Liver (tissue), 9 donors: ENCODE results near the gene SDHB. TPM values are rescaled to one million over a fixed set of nuclear protein-coding genes. Genes with fewer than 3 reads are reported as not detected.

Source experiments
- DNase-seq: peaks from one replicate; pipeline ENCODE4 v3.0.0-alpha.2; 2017; ENCODE audit warnings: low spot score
- H3K27ac ChIP-seq, 2 donors: one replicate each; pipeline ENCODE4 v1.7.0; 2013; ENCODE audit warnings: inconsistent platforms in 2 of 2, low read length in 2 of 2, control low read depth in 1 of 2, low read depth in 1 of 2, mild to moderate bottlenecking in 1 of 2
- H3K27me3 ChIP-seq, 4 donors: one replicate each; pipeline versions ENCODE4 v1.6.1 to v1.7.0; 2013; ENCODE audit warnings: low read length in 3 of 4, inconsistent platforms in 1 of 4, mild to moderate bottlenecking in 1 of 4, moderate library complexity in 1 of 4; ENCODE audit not compliant: control insufficient read depth in 4 of 4, insufficient read depth in 4 of 4
- H3K36me3 ChIP-seq, 4 donors: one replicate each; pipeline versions ENCODE4 v1.6.1 to v1.7.0; 2013; ENCODE audit warnings: low read length in 3 of 4, mild to moderate bottlenecking in 3 of 4, low read depth in 1 of 4, moderate library complexity in 1 of 4; ENCODE audit not compliant: control insufficient read depth in 4 of 4, insufficient read depth in 3 of 4
- H3K4me1 ChIP-seq, 4 donors: one replicate each; pipeline versions ENCODE4 v1.6.1 to v1.7.0; 2013; ENCODE audit warnings: low read length in 3 of 4, mild to moderate bottlenecking in 3 of 4, moderate library complexity in 1 of 4; ENCODE audit not compliant: control insufficient read depth in 4 of 4, insufficient read depth in 4 of 4
- H3K4me3 ChIP-seq, 3 donors: one replicate each; pipeline versions ENCODE4 v1.6.1 to v1.7.0; 2013; ENCODE audit warnings: low read length in 3 of 3, control low read depth in 1 of 3, low read depth in 1 of 3, mild to moderate bottlenecking in 1 of 3
- H3K9ac ChIP-seq, 2 donors: one replicate each; pipeline ENCODE4 v1.7.0; 2013; ENCODE audit warnings: low read length in 2 of 2, mild to moderate bottlenecking in 2 of 2, moderate library complexity in 2 of 2, control low read depth in 1 of 2, low read depth in 1 of 2
- H3K9me3 ChIP-seq, 4 donors: one replicate each; pipeline versions ENCODE4 v1.6.1 to v1.7.0; 2013; ENCODE audit warnings: low read length in 3 of 4; ENCODE audit not compliant: control insufficient read depth in 4 of 4
- FOXA1 ChIP-seq: IDR thresholded peaks from 2 replicates; pipeline ENCODE4 v1.6.1; 2016; ENCODE audit warnings: antibody characterized with exemption
- FOXA2 ChIP-seq: IDR thresholded peaks from 2 replicates; pipeline ENCODE4 v1.6.1; 2016; ENCODE audit warnings: antibody characterized with exemption
- GABPA ChIP-seq, 2 donors: IDR thresholded peaks in 1 of 2; conservative IDR thresholded peaks in 1 of 2; 2 replicates each; pipeline ENCODE4 v1.6.1; 2016; ENCODE audit warnings: antibody characterized with exemption in 2 of 2, mild to moderate bottlenecking in 1 of 2, moderate library complexity in 1 of 2
- HNF4G ChIP-seq: IDR thresholded peaks from 2 replicates; pipeline ENCODE4 v1.6.1; 2016; ENCODE audit warnings: antibody characterized with exemption
- NR2F2 ChIP-seq: IDR thresholded peaks from 2 replicates; pipeline ENCODE4 v1.6.1; 2016; ENCODE audit warnings: antibody characterized with exemption
- RAD21 ChIP-seq, 2 donors: IDR thresholded peaks; 2 replicates each; pipeline ENCODE4 v1.6.1; 2016; ENCODE audit warnings: antibody characterized with exemption in 2 of 2, mild to moderate bottlenecking in 2 of 2
- RXRA ChIP-seq, 2 donors: IDR thresholded peaks; 2 replicates each; pipeline ENCODE4 v1.6.1; 2017 to 2018; ENCODE audit warnings: antibody characterized with exemption in 2 of 2, mild to moderate bottlenecking in 1 of 2
- SP1 ChIP-seq: IDR thresholded peaks from 2 replicates; pipeline ENCODE4 v1.6.1; 2018; ENCODE audit warnings: antibody characterized with exemption, mild to moderate bottlenecking
- TAF1 ChIP-seq: conservative IDR thresholded peaks from 2 replicates; pipeline ENCODE4 v1.6.1; 2016; ENCODE audit warnings: antibody characterized with exemption, mild to moderate bottlenecking
- WGBS: extraction: QIAGEN DNeasy Blood & Tissue Kit; methylation state at CpG from one replicate; pipeline ENCODE4 v1.1.7; 2013; 5-methylcytosine and 5-hydroxymethylcytosine counted together
- polyA plus RNA-seq, 2 donors: library from polyadenylated mRNA; stranded (reverse) in 1 of 2; unstranded in 1 of 2; fragments of 200-250 nt in 1 of 2; fragments of >200 nt in 1 of 2; fragmentation: Nextera tagmentation in 1 of 2; extraction: Ambion mirVana in 1 of 2; gene quantifications; one replicate each; pipeline versions ENCODE4 v1.2.1 to v1.2.3, GENCODE V29; 2013 to 2015
- total RNA-seq, 2 donors: library from RNA; depleted of rRNA; stranded (reverse); fragments of >200 nt; gene quantifications; one replicate each; pipeline ENCODE4 v1.2.3, GENCODE V29; 2014
- TF ChIP-seq, protein P1 (sequence below): fragments of 150-350 bp; IDR thresholded peaks from 2 replicates; pipeline ENCODE4 v1.5.1; 2017; ENCODE audit warnings: improper control_type of control experiment, low read depth, low read length; ENCODE audit not compliant: missing input control
- TF ChIP-seq, protein P2 (sequence below): IDR thresholded peaks from 2 replicates; pipeline ENCODE4 v1.6.1; 2016; ENCODE audit warnings: antibody characterized with exemption, mild to moderate bottlenecking
- TF ChIP-seq, protein P3 (sequence below): IDR thresholded peaks from 2 replicates; pipeline ENCODE4 v1.6.1; 2016; ENCODE audit warnings: antibody characterized with exemption
- TF ChIP-seq, protein P4 (sequence below): IDR thresholded peaks from 2 replicates; pipeline ENCODE4 v1.6.1; 2016; ENCODE audit warnings: antibody characterized with exemption
- donor health status: healthy.
- donor health status: healthy.
- donor health status: healthy.
- donor health status: healthy.
- donor health status: healthy.

SDHB gene
- total and polyA plus RNA-seq, 4 donors = 73.9 to 279 (median 172) TPM

DNA sequence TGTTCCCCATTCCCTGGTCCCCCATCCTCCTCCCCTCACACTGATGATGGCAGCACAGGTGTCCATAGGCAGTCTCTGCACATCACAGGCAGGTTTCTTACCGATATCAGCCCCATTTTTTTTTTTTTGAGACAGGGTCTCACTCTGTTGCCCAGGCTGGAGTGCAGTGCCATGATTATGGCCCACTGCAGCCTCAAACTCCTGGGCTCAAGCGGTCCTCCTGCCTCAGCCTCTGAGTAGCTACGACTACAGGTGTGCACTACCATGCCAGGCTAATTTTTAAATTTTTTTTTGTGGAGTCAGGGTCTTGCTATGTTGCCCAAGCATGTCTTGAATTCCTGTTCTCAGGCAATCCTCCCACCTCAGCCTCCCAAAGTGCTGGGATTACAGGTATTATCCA, 28.9 kb upstream of the SDHB start (continued):
- TF ChIP-seq, protein P1, sequence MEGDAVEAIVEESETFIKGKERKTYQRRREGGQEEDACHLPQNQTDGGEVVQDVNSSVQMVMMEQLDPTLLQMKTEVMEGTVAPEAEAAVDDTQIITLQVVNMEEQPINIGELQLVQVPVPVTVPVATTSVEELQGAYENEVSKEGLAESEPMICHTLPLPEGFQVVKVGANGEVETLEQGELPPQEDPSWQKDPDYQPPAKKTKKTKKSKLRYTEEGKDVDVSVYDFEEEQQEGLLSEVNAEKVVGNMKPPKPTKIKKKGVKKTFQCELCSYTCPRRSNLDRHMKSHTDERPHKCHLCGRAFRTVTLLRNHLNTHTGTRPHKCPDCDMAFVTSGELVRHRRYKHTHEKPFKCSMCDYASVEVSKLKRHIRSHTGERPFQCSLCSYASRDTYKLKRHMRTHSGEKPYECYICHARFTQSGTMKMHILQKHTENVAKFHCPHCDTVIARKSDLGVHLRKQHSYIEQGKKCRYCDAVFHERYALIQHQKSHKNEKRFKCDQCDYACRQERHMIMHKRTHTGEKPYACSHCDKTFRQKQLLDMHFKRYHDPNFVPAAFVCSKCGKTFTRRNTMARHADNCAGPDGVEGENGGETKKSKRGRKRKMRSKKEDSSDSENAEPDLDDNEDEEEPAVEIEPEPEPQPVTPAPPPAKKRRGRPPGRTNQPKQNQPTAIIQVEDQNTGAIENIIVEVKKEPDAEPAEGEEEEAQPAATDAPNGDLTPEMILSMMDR = no peak

DNA sequence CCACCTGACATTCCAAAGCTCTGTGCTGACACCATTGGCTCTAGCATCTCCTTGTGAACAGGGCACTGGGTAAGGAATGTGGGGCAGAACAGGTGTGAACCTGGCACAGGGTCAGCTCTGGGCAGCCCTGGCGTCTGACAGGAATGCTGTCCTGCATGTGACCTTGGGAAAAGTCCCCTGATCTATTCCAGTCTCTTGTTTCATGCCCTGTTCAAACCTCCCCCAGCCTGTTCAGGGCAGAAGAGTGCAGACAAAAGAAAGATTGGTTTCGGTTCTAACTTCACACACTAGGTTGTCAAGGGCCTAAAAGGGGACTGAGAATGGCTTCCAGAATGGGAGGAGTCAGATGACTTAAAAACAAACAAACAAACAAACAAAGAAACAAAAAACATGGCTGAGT, 27.6 kb upstream of the SDHB start:
- H3K9ac ChIP-seq = no peak overlapping the region
- 57% methylated on average over 2 of the region's 2 CpGs for WGBS
- no peaks in the 10 kb centered on the region for H3K9me3 ChIP-seq
- no peak for TF ChIP-seq TAF1
- TF ChIP-seq RXRA (IDR thresholded peaks at IDR 0.05) = no peak
- no peak for TF ChIP-seq NR2F2
- TF ChIP-seq, protein P2, sequence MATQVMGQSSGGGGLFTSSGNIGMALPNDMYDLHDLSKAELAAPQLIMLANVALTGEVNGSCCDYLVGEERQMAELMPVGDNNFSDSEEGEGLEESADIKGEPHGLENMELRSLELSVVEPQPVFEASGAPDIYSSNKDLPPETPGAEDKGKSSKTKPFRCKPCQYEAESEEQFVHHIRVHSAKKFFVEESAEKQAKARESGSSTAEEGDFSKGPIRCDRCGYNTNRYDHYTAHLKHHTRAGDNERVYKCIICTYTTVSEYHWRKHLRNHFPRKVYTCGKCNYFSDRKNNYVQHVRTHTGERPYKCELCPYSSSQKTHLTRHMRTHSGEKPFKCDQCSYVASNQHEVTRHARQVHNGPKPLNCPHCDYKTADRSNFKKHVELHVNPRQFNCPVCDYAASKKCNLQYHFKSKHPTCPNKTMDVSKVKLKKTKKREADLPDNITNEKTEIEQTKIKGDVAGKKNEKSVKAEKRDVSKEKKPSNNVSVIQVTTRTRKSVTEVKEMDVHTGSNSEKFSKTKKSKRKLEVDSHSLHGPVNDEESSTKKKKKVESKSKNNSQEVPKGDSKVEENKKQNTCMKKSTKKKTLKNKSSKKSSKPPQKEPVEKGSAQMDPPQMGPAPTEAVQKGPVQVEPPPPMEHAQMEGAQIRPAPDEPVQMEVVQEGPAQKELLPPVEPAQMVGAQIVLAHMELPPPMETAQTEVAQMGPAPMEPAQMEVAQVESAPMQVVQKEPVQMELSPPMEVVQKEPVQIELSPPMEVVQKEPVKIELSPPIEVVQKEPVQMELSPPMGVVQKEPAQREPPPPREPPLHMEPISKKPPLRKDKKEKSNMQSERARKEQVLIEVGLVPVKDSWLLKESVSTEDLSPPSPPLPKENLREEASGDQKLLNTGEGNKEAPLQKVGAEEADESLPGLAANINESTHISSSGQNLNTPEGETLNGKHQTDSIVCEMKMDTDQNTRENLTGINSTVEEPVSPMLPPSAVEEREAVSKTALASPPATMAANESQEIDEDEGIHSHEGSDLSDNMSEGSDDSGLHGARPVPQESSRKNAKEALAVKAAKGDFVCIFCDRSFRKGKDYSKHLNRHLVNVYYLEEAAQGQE = no peak
- TF ChIP-seq FOXA2 = no peak
- TF ChIP-seq, protein P3, sequence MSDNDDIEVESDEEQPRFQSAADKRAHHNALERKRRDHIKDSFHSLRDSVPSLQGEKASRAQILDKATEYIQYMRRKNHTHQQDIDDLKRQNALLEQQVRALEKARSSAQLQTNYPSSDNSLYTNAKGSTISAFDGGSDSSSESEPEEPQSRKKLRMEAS = no peak
- TF ChIP-seq GABPA (IDR thresholded peaks at IDR 0.05 in 1 of 2, conservative IDR thresholded peaks at IDR 0.05 in 1 of 2) = no peak
- no peaks in the 10 kb centered on the region for H3K36me3 ChIP-seq
- no peaks in the 10 kb centered on the region for H3K4me1 ChIP-seq
- H3K4me3 ChIP-seq = no peak overlapping the region
- no peaks in the 10 kb centered on the region for H3K27me3 ChIP-seq
- no peak for DNase-seq
- H3K27ac ChIP-seq = no peak overlapping the region

DNA sequence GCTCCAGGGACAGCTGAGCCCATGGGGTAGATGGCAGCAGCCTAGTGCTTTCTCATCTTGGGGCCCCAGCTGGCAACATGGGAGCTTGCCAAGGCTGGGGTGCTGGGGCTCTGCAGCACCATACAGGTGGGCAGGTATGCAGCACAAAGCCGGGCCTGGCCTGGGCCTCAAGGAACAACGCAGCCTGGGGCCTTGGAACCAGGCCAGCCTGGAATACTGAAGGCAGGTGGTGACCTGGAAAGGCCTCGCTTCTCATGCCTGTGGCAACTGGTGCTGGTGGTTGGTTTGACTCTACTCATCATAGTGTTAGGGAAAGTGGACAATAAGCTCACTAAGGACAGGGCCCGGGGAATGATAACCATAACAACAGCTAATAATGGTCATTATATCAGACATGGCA, 27.0 kb upstream of the SDHB start:
- no peak overlapping the region for H3K4me3 ChIP-seq
- no peak for DNase-seq
- H3K27me3 ChIP-seq = no peaks in the 10 kb centered on the region
- WGBS = 78% methylated on average over 4 of the region's 4 CpGs
- no peak overlapping the region for H3K27ac ChIP-seq
- H3K9ac ChIP-seq = no peak overlapping the region
- H3K4me1 ChIP-seq = no peaks in the 10 kb centered on the region
- H3K9me3 ChIP-seq = no peaks in the 10 kb centered on the region
- TF ChIP-seq, protein P4, sequence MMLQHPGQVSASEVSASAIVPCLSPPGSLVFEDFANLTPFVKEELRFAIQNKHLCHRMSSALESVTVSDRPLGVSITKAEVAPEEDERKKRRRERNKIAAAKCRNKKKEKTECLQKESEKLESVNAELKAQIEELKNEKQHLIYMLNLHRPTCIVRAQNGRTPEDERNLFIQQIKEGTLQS = no peak
- TF ChIP-seq FOXA2 (no peak), HNF4G (no peak), RXRA (IDR thresholded peaks at IDR 0.05) (no peak), FOXA1 (no peak), NR2F2 (no peak), RAD21 (IDR thresholded peaks at IDR 0.05) (no peak), SP1 (no peak)
- H3K36me3 ChIP-seq = no peaks in the 10 kb centered on the region
